ENCODE measurements around the gene UBAP1L.

GRCh38 chr15:65067645-65068402 is 47.2 kb downstream of the UBAP1L start, which contains the start of gene RASL12:
- TF ChIP-seq CTCF (IDR thresholded peaks at IDR 0.05) (no peak), POLR2A (IDR thresholded peaks at IDR 0.05) (no peak)
